ENCODE measurements around the gene B3GAT1.

Gene B3GAT1

DNA sequence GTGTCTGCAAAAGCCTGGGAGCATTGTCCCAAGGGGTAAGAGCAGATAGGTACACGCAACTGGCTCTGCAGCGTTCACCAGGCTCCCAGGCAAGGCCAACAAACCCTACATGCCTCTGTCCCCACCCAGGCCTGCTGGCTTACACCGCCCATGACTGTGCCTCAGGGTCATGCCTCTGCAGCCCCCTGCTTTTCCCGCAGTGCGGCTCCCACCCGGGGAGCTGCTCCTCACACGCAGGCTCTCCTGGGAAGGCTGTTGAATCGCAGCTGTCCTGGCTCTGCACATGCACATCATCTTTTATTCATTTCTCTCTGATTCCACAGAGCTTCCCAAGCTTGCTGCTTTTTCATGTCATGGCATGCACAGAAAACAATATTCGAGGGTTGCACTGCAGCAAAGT, 29.2 kb upstream of the B3GAT1 start:
- no peak for DNase-seq

DNA sequence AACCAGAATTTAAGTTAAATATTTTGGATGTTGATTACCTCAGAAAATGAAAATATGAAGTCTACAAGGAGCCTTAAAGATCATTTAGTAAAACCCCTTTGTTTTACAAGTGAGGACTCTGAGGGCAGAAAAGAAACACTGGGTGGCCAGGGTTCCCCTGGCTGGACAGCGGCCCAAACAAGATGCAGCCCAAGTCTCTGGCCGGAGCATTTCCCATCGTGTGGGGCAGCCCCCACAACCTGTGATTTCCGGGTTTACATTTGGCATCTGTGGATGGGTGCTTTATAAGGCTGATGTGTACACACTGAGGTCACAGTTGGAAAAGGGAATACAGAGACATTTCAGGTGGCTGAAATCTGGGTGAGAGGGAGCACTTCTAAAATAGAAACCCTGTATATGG, 28.8 kb upstream of the B3GAT1 start:
- no peak for DNase-seq

DNA sequence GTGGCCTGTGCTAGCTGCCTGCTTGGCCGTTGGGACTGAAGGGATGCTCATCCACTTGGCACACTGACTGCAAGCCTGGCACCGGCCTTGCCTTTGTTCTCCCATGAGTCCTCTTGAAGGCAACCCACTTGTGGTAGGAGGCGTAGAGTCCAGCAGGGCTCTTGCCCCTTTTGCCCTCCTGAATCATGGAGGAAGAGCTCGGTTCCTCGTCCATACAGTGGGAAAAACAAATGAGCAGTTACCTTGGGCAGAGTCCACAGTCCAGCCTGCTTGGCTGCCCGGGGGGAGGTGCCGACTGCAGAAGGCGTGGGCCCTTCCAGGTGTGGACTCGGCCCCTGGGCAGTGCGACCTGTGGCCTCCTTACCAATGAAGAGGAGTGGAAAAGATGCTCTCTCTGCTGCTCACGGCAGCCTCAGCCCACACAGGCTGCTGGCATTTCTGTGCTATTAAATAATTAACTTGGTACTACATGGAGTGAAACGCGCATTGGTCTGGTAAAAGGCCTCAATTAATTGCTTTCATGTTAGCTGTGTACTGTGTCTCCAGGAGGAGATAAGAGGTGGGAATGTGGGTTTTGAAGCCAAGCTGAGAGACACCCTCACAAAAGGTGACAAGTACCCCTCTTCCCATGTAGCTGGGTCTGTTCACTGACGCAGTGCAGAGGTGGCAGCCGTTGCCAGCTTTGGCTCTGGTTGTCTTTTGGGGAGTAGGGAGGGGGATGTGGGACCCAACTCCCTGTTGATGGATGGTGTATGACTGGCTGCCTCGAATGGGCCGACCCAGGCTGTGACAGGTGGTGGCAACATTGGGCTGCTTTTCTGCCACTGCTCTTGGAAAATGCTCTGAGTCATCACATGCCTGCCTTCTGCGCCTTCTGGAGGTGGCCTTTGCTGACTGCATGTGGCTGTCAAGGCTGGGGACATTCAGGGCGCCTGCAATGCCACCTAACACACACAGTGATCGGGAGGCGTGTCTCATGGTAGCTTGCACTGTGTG, 26.8 kb upstream of the B3GAT1 start:
- no peak for DNase-seq

DNA sequence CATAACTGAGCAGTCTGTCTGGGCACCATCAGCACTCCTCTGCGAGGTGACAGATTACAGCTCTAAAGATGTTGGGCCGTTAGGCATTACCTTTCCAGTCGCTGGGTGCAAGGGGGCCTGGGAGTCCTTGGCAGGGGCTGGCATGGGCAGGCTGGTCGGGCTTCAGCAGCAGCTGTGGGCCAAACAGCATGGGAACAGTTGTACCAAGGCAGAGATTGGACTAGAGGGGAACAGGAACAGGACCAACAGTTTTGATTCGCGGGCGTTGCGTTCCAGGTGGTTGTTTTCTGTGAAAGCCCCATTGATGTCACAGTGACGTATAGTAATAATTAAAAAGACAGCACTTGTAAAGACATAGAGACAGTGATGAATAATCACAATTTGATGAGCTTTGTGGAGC, 25.8 kb upstream of the B3GAT1 start:
- DNase-seq, result no peak

DNA sequence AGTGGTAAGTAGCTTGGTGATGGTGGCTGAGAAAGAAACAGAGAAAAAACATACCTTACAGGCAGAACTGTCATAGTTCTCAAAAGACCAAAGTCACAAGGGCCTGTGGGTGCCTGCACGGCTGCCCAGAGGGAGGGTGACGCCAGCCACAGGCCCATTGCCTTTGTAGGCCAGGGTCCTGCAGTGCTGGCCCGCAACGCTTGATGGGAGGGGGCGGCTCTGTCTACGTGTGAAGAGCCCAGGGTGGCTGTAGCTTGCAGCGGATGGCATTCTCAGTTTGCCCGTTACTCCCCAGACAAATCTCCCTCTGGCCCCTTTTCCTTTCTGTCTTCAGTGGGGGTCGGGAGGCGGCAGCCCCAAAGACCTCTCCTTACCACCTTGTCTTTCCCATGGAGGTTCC, 24.7 kb upstream of the B3GAT1 start:
- no peak for DNase-seq

DNA sequence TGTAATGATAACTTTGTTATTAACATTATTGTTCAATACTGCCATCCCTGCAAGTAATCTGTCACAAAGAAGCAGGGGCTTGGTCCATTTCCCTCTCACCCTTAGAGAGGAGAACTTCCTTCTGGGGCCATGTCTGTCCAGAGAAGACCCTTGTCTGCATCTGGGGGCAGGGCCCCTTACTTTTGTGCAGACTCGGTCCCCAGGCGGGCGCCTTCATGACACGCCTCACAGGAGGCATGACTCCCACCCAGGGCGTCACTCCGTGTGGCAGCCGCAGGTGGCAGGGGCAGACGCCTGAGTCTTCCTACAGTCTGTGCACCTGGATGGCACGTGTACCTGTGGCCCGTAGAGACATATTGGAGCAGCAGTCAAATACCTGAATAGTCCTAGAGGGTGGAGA, 21.8 kb upstream of the B3GAT1 start:
- no peak for DNase-seq

DNA sequence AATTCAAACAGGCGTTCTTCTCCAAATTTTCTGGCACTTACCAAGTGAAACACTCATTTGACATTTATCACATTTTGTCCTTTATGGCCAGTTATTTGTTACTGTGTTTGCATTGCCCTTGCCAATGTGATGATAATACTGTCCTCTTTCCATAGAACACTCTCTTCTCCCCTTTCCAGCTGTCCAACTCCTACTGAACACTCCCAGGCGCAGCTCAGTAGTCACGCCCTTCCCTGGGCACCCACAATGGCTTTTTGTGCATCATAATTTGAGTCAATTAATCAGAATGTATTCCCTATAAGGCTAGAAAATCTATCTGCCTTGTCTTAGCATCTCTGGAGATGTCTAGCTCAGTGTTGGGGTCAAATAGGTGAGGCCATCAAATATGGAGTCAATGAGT, 21.2 kb upstream of the B3GAT1 start:
- no peak for DNase-seq

DNA sequence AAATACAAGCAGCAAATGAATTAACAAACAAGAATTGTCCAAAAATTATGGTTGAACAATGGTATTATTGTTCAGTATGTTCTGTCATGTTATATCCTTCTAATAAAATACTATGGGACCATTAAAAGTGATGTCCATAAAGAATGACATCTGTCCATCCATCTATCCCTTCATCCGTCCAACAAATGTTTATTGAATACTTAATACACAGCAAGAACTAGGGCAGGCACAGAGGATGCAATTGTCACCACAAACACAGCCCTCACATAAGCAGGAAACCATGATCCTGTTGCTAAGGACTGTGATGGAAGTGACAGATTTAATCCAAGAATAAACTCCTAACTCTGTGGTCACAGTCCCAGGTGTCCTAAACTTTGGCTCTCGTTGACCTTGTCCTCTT, 20.7 kb upstream of the B3GAT1 start:
- no peak for DNase-seq

DNA sequence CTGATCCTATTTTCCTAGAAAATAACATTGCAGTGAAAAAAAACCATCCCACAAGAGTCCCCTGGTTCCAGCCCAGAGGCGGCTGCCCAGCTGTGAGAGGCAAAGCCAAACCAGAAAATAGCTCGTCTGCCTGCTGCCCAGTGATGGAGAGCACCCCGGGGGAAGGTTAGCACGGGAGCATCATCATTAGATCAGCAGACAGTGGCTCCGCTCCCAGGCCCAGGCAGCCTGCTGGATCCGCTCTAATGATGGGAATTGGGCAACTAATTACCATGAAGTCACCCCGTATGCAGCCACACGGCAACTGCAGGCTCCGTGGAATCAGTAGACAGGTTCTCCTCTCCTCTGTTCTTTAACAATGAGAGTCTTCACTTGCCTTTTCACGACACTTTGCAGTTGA, 17.1 kb upstream of the B3GAT1 start:
- no peak for DNase-seq

DNA sequence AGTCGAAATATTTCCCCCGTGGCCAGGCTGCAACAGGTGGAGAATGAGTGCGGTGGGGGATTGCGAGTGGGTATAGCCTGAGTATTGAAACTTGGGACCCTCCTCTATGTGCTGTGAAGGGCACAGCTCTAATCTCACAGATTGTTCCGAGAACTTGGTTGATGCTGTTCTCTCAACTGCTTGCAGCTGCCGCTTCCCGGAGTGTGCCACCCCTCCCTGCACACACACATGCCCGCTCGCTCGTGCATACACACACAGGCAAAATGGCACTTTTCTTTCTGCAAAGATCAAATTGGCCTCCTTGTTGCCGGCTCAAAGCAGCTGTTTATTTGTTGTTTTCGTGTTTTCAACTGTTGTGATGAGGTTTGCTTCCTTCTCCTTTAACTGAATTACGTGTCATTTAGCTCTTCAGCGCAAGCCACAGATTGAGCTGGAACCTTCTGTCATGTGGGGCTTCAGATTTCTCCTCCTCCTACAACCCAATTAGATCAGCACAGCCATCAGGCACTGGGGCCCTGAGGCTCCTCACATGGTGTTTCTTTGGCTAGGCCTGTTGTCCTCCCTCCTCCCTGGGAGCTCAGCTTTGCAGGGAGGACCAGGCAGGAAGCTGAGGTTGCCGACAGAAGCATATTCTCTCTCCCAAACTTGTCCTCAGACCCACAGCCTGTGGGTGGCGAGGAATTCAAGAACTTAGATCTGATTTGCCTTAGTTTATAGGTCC, 13.9 kb upstream of the B3GAT1 start:
- no peak for DNase-seq

DNA sequence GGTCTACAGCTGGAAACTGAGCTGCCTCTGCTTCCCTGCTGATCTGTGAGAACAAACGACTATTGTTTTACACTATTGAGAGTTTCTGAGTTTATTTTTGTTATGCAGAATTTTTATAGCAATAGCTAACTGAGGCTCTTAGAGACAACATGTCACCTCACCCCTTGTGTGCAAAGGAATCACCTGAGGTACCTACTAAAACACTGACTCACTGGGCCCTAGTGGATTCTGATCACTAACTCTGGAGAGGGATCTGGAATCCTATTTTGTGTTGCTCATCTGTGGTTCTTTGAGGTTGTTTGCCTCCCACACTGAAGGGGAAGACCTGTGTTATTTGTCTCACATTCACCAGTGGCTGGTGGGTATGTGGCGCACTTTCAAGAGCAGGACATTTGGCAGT, 13.4 kb upstream of the B3GAT1 start:
- no peak for DNase-seq

DNA sequence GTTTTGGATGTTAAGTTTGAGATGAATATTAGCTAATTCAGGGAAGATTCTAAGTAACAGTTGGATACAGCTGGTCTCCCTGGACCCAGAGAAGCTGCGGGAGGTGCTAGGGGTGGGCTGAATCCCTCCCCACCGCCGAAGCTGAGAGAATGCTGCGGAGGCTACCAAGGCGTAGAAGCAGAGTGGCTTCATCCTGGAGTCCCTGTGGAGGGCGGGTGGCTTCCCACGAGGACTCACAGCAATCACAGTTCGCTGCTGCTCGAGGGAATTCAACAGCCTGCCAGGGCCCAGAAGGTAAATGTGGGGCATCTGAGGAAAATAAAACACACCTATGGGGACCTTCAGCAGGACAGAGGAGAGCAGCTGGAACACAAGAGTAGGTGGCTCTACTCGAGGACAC, 11.1 kb upstream of the B3GAT1 start:
- DNase-seq, result no peak

DNA sequence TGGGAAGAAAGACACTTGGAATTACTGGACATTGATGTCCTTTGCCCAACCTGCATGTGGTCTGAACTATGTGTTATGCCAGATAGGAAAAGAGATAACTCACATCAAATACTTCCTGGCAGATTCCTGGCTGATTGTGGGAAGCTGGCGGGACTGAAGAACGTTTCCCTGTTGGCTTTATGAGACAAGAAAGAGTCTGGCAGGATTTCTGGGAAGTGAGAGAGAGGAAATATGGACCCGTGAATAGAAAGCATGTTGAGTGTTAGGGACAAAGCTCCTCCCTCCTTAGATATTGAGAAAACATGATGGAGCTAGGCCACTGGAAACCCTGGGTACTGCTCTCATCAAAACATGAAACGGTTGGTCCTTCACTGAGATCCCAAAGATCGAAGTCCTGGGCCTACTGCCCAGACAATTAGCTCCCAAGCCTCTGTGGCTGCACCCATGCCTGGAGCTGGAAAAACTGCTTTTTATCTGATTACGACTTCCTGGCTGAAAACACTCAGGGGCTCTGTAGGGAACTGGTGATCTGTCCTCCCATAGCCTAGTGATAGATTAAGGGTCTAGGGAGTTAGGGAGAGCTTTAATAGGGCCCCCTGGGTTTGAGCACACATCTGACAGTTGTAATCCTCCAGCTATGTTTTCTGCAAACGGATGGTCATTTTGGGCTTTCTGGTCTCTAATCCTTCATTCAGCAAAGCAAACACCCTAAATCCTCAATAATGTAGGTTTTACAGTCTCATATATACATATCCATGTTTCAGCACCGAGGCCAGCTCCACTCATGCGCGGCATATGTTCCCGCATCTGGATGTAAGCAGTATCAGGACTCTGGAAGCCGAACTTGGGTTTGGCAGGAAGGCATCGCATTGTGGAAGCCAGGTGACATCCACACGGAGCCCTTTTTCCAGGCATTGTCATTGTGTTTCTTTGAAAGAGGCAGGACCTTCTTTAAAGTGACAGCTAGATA, 6.1 kb upstream of the B3GAT1 start:
- DNase-seq, result no peak

DNA sequence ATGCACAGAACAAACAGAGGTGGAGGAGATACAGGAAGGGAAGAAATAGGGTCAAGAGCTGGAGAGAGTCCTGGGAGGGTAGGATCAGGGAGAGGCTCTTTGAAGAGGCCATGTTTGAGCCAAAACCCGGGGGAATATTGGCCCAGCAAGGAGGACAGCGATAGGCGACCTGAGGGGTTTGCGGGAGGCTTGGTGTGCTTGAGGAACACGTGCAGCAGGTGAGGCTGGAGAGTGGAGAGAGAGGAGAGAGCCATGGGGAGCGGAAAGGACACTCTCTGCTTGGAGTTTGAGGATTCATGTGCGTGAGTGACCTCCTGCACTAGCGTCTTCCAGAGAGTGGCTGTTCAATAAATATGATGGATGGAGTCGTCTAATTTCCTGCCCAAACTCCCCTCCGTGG, 4.7 kb upstream of the B3GAT1 start:
- no peak for DNase-seq

DNA sequence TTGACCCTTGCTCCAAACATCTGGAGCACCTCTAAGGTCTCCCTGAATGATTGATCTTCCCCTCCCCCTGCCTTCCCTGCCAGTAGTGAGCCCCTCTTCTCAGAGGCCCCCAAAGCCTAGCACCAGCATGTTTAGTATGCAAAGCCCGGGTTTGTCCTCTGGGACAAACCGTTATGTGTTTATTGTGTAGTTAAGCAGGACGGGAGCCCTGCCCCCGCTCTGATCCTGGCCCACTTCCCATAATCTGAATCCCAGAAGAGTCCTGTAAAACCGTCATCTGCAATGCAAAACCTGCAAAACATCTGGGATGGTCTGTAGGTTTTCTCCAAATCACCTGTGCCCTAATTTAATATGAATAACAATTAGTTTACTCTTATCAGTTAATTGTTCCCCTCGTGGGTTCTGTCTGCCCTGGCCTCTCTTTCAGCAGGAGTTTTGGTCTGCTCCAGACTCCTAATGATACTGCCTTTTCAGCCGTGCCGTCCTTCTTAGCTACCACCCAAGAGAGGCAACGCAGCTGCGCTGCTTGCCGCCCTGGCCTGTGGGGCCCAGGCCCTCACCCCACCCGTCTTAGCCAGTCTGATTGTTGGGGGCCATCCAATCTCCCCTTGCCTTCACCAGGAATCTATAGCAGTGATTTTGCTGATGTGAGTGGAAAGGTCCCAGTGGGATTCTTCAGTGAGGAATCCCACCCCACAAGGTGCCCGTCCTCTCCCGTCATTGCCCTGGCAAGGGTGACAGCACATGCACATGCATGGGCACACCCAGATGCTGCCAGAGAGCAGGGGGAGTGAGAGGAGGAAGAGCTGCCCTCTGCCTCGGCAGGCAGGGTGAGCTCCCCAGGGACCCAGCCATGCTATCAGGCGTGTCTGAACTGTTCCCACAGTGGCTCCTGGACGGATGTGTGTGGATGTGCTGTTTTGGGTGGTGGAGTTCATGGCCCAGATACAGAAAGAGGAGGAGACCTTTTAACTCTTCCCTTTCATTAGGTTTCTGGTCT, 3.0 kb upstream of the B3GAT1 start:
- DNase-seq, result no peak

DNA sequence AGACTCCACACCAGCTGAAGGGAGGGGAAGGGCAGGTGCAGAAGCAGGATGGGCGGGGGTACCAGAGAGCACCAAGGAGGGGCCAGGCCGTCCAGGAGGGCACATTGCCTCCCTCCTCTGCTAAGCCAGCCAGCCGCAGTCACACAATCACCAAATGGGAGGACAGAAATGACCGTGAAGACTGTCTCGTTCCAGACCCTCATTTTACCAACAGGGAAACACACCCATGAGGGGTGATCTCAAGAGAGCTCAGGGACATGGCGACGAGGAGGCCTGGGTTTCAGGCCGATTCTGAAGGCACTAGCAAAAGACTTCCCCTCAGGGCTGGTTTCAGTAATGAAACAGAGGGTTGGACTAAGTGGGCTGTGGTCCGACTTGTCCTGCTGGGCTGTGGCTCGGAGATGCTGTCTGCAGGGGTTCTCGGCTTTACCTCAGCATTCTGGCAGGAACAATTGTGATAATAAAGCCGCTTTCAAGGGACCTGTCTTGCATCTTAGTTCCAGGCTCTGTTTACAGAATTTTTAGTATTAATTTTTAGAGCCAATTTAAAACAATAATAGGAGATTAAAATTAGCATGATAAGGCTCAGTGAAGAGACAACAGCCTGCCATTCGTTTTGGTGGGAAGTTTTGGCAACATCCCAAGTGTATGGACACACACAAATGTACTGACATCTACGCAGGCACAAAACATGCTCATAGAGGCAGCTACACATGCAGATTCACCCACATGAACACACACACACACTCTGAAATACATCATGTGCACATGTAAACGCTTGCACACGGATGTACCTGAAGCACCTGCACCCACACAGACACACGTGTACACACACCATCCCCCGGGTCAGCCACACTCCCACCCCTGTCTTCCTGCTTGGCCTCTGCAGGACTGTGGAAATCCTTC, 2.0 kb upstream of the B3GAT1 start:
- no peak for DNase-seq

DNA sequence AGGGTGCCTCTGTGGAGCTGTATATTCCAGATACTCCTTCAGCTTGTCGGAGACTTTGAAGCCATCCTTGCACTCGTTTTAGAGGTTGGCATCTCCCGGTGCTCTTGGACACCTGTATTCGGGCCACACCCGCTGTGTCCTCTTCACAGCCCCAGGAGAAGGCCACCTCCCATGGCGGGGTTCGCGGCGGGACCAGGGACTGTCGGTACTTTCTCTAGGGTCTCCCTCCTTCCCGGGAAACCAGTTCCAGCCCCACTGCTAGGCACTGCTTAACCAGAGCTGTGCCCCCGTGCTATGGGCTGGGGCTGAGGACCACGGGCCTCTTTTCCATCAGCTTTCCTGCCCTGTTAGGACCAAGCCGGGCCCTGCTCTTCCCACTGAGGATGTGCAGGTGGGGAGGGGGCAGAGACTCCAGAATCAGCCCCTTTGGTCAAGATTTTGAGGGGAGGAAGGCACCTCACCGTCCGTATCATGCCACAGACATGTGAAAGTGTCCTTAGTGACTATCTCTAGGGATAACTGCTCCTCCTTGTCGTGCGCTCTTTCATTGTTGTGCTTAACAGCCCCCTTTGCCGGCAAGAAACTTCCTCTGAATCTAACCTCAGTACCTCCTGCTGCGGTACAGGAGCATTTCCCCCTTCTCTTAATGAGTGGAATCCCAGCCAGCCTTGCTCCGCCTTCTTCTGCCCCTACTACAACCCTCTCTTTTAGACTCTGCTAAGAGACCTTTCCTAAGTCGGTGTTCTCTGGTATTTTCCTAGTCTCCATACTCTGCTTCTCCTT, 1.2 kb upstream of the B3GAT1 start:
- DNase-seq, result no peak

DNA sequence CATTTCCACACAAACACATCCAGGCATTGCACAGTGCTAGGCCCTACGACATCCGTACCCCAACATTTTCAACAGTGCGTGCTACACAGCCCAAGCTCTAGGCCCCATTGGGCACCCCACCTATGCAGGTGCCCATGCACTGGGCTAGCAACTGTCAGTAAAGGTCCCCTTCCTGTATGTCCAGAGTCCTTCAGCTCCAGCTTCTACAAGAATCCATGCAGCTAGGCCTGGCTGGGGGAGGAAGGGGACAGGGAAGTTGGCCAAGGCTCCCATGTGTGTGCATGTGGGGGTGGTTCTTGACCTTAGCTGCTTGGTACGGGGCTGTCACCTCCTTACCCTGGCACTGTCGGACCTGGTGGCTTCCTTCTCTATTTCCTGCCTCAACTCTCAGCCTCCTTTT, 1.3 kb downstream of the B3GAT1 start:
- no peak for DNase-seq

DNA sequence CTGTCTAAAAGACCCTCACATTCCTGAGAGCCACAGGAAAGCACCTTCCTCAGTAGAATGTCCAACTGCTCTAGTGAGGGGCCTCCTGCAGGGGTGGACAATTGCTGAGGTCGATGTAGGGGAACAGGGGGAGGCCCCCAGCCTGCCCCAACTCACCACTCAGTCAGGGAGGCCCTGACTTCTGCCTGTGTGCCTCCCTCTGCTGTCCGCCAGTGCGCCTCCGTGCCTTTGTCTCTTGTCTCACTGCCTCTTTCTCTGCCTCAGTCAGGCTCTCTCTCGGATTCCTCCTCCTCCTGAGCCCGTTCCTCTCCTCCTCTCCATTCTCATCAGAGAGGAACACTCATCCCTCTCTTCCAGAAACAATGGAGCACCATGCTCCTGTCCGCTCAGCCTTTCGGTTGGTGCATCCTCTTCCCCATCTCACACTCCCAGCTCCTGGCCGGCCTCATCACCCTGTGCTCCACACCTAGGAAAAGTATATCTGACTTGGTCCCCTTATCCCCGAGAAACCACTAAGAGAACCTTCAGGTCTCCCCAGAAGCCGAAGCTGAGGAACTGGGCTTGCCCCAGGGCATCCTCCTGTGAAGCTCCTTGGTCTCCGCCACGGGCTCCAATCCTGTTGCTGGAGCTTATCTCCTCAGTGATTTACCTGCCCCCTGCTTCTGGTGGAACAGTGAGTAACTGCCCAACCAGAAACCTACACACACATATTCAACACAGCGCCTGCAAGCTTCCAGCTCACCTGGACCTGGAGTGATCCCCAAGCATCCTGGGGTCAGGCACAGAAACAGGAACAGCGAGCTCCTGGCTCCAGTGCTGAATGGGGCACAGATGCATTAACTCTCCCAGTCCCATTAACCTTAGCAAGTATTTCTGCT, 2.3 kb downstream of the B3GAT1 start:
- no peak for DNase-seq

Measured in suppressor macrophage treated with lipopolysaccharide for 1 hour (primary cell).